Activated gamma-delta T cell (primary cell): Measurements from ENCODE around the gene CFL2.

Experiments used
- DNase-seq: peaks from one replicate; lab custom pipeline; 2025; lab: John Stamatoyannopoulos, UW

CFL2 gene

GRCh38 chr14:34676516-34677211, 37.7 kb downstream of the CFL2 start:
- no peak for DNase-seq

GRCh38 chr14:34673702-34674101, 40.7 kb downstream of the CFL2 start:
- DNase-seq: no peak

GRCh38 chr14:34671716-34672115, 42.7 kb downstream of the CFL2 start:
- DNase-seq: no peak

- DNase-seq: no peak
Observed at GRCh38 chr14:34668111-34668510, 46.3 kb downstream of the CFL2 start.

GRCh38 chr14:34667007-34667406, 47.4 kb downstream of the CFL2 start:
- DNase-seq: no peak

GRCh38 chr14:34665785-34666435, 48.5 kb downstream of the CFL2 start:
- DNase-seq: no peak

- DNase-seq: no peak
Observed at GRCh38 chr14:34662561-34663088, 51.8 kb downstream of the CFL2 start.

GRCh38 chr14:34660796-34661195, 53.6 kb downstream of the CFL2 start:
- no peak for DNase-seq
